ENCODE measurements around the gene SEMA3A.

The SEMA3A gene

DNA sequence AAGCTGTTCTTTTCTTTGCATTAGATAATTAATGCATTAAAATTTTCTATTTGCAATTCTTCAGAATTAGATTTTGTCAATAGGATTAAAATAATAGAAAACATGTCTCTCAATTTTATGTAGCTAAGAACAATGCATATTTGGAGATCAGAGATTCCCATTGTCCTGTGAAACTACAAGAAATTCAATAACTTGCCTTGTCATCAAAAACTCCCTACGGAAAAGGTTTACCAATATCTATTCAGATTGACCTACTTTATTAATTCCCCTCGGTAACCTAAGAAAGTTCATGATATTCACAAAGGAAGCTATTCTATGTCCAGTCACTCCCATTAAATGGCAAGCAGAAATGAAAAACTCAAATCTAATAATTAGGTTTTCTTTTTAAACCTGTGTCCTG, 172.6 kb downstream of the SEMA3A start:
- TF ChIP-seq GLIS3 (CRISPR knock-in tag; IDR thresholded peaks at IDR 0.05) (no peak), ESRRG (CRISPR knock-in tag; IDR thresholded peaks at IDR 0.05) (no peak), TOX (CRISPR knock-in tag; IDR thresholded peaks at IDR 0.05; ENCODE audit: borderline replicate concordance) (no peak), ISL1 (CRISPR knock-in tag; IDR thresholded peaks at IDR 0.05) (no peak), SNAI2 (CRISPR knock-in tag; IDR thresholded peaks at IDR 0.05) (no peak), CREB5 (CRISPR knock-in tag; IDR thresholded peaks at IDR 0.05; ENCODE audit: low read depth) (no peak), OSR1 (CRISPR knock-in tag; IDR thresholded peaks at IDR 0.05) (no peak), CSDC2 (CRISPR knock-in tag; IDR thresholded peaks at IDR 0.05) (no peak), ZC3H10 (CRISPR knock-in tag; IDR thresholded peaks at IDR 0.05) (no peak)
- TF ChIP-seq, protein P1, sequence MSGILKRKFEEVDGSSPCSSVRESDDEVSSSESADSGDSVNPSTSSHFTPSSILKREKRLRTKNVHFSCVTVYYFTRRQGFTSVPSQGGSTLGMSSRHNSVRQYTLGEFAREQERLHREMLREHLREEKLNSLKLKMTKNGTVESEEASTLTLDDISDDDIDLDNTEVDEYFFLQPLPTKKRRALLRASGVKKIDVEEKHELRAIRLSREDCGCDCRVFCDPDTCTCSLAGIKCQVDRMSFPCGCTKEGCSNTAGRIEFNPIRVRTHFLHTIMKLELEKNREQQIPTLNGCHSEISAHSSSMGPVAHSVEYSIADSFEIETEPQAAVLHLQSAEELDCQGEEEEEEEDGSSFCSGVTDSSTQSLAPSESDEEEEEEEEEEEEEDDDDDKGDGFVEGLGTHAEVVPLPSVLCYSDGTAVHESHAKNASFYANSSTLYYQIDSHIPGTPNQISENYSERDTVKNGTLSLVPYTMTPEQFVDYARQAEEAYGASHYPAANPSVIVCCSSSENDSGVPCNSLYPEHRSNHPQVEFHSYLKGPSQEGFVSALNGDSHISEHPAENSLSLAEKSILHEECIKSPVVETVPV (CRISPR knock-in tag; IDR thresholded peaks at IDR 0.05): no peak
- TF ChIP-seq, protein P2, sequence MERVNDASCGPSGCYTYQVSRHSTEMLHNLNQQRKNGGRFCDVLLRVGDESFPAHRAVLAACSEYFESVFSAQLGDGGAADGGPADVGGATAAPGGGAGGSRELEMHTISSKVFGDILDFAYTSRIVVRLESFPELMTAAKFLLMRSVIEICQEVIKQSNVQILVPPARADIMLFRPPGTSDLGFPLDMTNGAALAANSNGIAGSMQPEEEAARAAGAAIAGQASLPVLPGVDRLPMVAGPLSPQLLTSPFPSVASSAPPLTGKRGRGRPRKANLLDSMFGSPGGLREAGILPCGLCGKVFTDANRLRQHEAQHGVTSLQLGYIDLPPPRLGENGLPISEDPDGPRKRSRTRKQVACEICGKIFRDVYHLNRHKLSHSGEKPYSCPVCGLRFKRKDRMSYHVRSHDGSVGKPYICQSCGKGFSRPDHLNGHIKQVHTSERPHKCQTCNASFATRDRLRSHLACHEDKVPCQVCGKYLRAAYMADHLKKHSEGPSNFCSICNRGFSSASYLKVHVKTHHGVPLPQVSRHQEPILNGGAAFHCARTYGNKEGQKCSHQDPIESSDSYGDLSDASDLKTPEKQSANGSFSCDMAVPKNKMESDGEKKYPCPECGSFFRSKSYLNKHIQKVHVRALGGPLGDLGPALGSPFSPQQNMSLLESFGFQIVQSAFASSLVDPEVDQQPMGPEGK (CRISPR knock-in tag; IDR thresholded peaks at IDR 0.05; ENCODE audit: borderline replicate concordance): no peak
- no peak for ATAC-seq

- TF ChIP-seq, protein P1 (CRISPR knock-in tag; IDR thresholded peaks at IDR 0.05): no peak
- no peak for TF ChIP-seq ZNF565 (CRISPR knock-in tag; conservative IDR thresholded peaks at IDR 0.05; ENCODE audit: low read depth)
- 0 out of 2 replicates have a peak, but pooled peaks have one; percentile 46 for TF ChIP-seq POU6F1 (CRISPR knock-in tag; IDR thresholded peaks at IDR 0.05; ENCODE audit: borderline replicate concordance, low read depth)
- TF ChIP-seq OSR1 (CRISPR knock-in tag; IDR thresholded peaks at IDR 0.05): 0 out of 2 replicates have a peak, but pooled peaks have one; percentile 13
- peak; percentile 70 for TF ChIP-seq ISL1 (CRISPR knock-in tag; IDR thresholded peaks at IDR 0.05)
- no peak for TF ChIP-seq PPARA (CRISPR knock-in tag; IDR thresholded peaks at IDR 0.05; ENCODE audit: borderline replicate concordance)
- peak; percentile 78; the same call in 1 of the 2 replicates for TF ChIP-seq CSDC2 (CRISPR knock-in tag; IDR thresholded peaks at IDR 0.05)
- no peak for TF ChIP-seq BACH2 (CRISPR knock-in tag; IDR thresholded peaks at IDR 0.05; ENCODE audit: borderline replicate concordance)
- TF ChIP-seq GLIS3 (CRISPR knock-in tag; IDR thresholded peaks at IDR 0.05): no peak
- TF ChIP-seq ZNF8 (CRISPR knock-in tag; IDR thresholded peaks at IDR 0.05): no peak
- no peak for TF ChIP-seq ESRRG (CRISPR knock-in tag; IDR thresholded peaks at IDR 0.05)
- TF ChIP-seq ZFP30 (CRISPR knock-in tag; IDR thresholded peaks at IDR 0.05): no peak
- TF ChIP-seq TOX (CRISPR knock-in tag; IDR thresholded peaks at IDR 0.05; ENCODE audit: borderline replicate concordance): peak; percentile 36; the same call in 1 of the 2 replicates
- peak; percentile 38; the same call in 1 of the 2 replicates for TF ChIP-seq ZC3H10 (CRISPR knock-in tag; IDR thresholded peaks at IDR 0.05)
- no peak for TF ChIP-seq SNAI2 (CRISPR knock-in tag; IDR thresholded peaks at IDR 0.05)
- TF ChIP-seq ARNTL (CRISPR knock-in tag; IDR thresholded peaks at IDR 0.05; ENCODE audit: borderline replicate concordance, low read depth): no peak
- ATAC-seq: peak; percentile 19
Observed at GRCh38 chr7:84021292-84021908, 173.2 kb downstream of the SEMA3A start.

GRCh38 chr7:84017651-84018050, 176.9 kb downstream of the SEMA3A start:
- no peak for TF ChIP-seq OSR1 (CRISPR knock-in tag; IDR thresholded peaks at IDR 0.05)
- TF ChIP-seq SNAI2 (CRISPR knock-in tag; IDR thresholded peaks at IDR 0.05): no peak
- peak; percentile 46; the same call in 1 of the 2 replicates for TF ChIP-seq ISL1 (CRISPR knock-in tag; IDR thresholded peaks at IDR 0.05)
- TF ChIP-seq ZNF70 (CRISPR knock-in tag; IDR thresholded peaks at IDR 0.05): no peak

More at GRCh38 chr7:84017651-84018050, 176.9 kb downstream of the SEMA3A start:
- peak; percentile 46; the same call in 1 of the 3 replicates for ATAC-seq
